ENCODE data around the gene PGF.
"Not testable (repeated sequence)": the region's sequence is repeated elsewhere in the genome, so short reads cannot be mapped to it uniquely, and the experiment has no call there.

The PGF gene

GRCh38 chr14:74955229-74956026, at the start of gene PGF:
TSS of gene PGF (minus strand) at chr14:74955597. CDS start at chr14:74955242, 355 bp downstream.
- DNase-seq = peak; percentile 75

- DNase-seq = no peak
These were observed 48.0 kb upstream of the PGF start for GRCh38 chr14:75003250-75004027.

- DNase-seq = peak; percentile 99
These were observed 47.2 kb upstream of the PGF start, which contains the start of gene EIF2B2 for GRCh38 chr14:75002392-75003249. TSS of gene EIF2B2 (plus strand) at chr14:75002921. CDS start at chr14:75002991, 70 bp downstream.

- DNase-seq = no peak
These were observed 46.5 kb upstream of the PGF start for GRCh38 chr14:75001899-75002298.

- no peak for DNase-seq
These were observed 45.9 kb upstream of the PGF start for GRCh38 chr14:75001261-75001660.

- DNase-seq = not testable (repeated sequence)
These were observed 40.4 kb upstream of the PGF start for GRCh38 chr14:74995781-74996180.

GRCh38 chr14:74994182-74994581, 38.8 kb upstream of the PGF start:
- DNase-seq = not testable (repeated sequence)

GRCh38 chr14:74988993-74989392, 33.6 kb upstream of the PGF start:
- DNase-seq = no peak

- no peak for DNase-seq
These were observed 32.7 kb upstream of the PGF start for GRCh38 chr14:74988131-74988530.

GRCh38 chr14:74985806-74986205, 30.4 kb upstream of the PGF start:
- DNase-seq = no peak

GRCh38 chr14:74985028-74985310, 29.6 kb upstream of the PGF start:
- peak; percentile 43 for DNase-seq

GRCh38 chr14:74984236-74985027, 29.0 kb upstream of the PGF start:
- peak; percentile 64 for DNase-seq

GRCh38 chr14:74983343-74983742, 27.9 kb upstream of the PGF start:
- no peak for DNase-seq

- DNase-seq = no peak
These were observed 27.3 kb upstream of the PGF start for GRCh38 chr14:74982661-74983060.

GRCh38 chr14:74981833-74982232, 26.4 kb upstream of the PGF start:
- no peak for DNase-seq

- DNase-seq = no peak
These were observed 26.0 kb upstream of the PGF start for GRCh38 chr14:74981462-74981782.

- DNase-seq = peak; percentile 77
These were observed 25.5 kb upstream of the PGF start for GRCh38 chr14:74980731-74981461.

GRCh38 chr14:74980398-74980730, 25.0 kb upstream of the PGF start:
- DNase-seq = no peak

GRCh38 chr14:74979442-74980397, 24.3 kb upstream of the PGF start:
- peak; percentile 82 for DNase-seq

- no peak for DNase-seq
These were observed 23.6 kb upstream of the PGF start for GRCh38 chr14:74979029-74979428.

Measured in femur (tissue), 1 donor.